GM19023 (cell line): ENCODE results near the gene FOXJ2.
"Not testable (repeated sequence)": the region's sequence is repeated elsewhere in the genome, so short reads cannot be mapped to it uniquely, and the experiment has no call there.

Experiments
- ATAC-seq: cut with Tn5 transposase; IDR thresholded peaks from one replicate; pipeline ENCODE4 v1.9.1; 2021; ENCODE audit warnings: mild to moderate bottlenecking, moderate library complexity; ENCODE audit not compliant: unreplicated experiment

Gene FOXJ2

GRCh38 chr12:8032242-8033152, at the start of gene FOXJ2:
FOXJ2 (plus strand) TSS chr12:8032716; CDS start chr12:8039833, 7,117 bp downstream.
- ATAC-seq = peak; percentile 76

GRCh38 chr12:7983019-7983418, 49.5 kb upstream of the FOXJ2 start:
- not testable (repeated sequence) for ATAC-seq

GRCh38 chr12:7983460-7983859, 49.1 kb upstream of the FOXJ2 start:
- not testable (repeated sequence) for ATAC-seq

- ATAC-seq = no peak
Observed at GRCh38 chr12:7984900-7985299, 47.6 kb upstream of the FOXJ2 start.

GRCh38 chr12:7985802-7986418, 46.6 kb upstream of the FOXJ2 start:
- ATAC-seq = no peak

GRCh38 chr12:7989827-7990491, 42.6 kb upstream of the FOXJ2 start:
- no peak for ATAC-seq

- no peak for ATAC-seq
Observed at GRCh38 chr12:7991535-7991934, 41.0 kb upstream of the FOXJ2 start.

GRCh38 chr12:7994731-7995205, 37.7 kb upstream of the FOXJ2 start:
- peak; percentile 22 for ATAC-seq

GRCh38 chr12:7995266-7995963, 37.1 kb upstream of the FOXJ2 start:
- ATAC-seq = peak; percentile 99

GRCh38 chr12:8000827-8001226, 31.7 kb upstream of the FOXJ2 start:
- not testable (repeated sequence) for ATAC-seq

- ATAC-seq = not testable (repeated sequence)
Observed at GRCh38 chr12:8001496-8001895, 31.0 kb upstream of the FOXJ2 start.

- ATAC-seq = not testable (repeated sequence)
Observed at GRCh38 chr12:8004897-8005296, 27.6 kb upstream of the FOXJ2 start.

GRCh38 chr12:8011331-8011730, 21.2 kb upstream of the FOXJ2 start:
- no peak for ATAC-seq

- ATAC-seq = no peak
Observed at GRCh38 chr12:8012651-8013309, 19.7 kb upstream of the FOXJ2 start.

- ATAC-seq = no peak
Observed at GRCh38 chr12:8014836-8015235, 17.7 kb upstream of the FOXJ2 start.

GRCh38 chr12:8018213-8018612, 14.3 kb upstream of the FOXJ2 start:
- ATAC-seq = not testable (repeated sequence)

GRCh38 chr12:8018666-8019581, 13.6 kb upstream of the FOXJ2 start:
- ATAC-seq = no peak

- peak; percentile 99 for ATAC-seq
Observed at GRCh38 chr12:8026291-8026900, 6.1 kb upstream of the FOXJ2 start.

GRCh38 chr12:8027856-8028255, 4.7 kb upstream of the FOXJ2 start:
- no peak for ATAC-seq
